GM18861 (cell line): ENCODE results near the gene GALR2.

Source experiments
- ATAC-seq: cut with Tn5 transposase; IDR thresholded peaks from one replicate; pipeline ENCODE4 v1.9.1; 2021; ENCODE audit not compliant: unreplicated experiment

Gene GALR2

DNA sequence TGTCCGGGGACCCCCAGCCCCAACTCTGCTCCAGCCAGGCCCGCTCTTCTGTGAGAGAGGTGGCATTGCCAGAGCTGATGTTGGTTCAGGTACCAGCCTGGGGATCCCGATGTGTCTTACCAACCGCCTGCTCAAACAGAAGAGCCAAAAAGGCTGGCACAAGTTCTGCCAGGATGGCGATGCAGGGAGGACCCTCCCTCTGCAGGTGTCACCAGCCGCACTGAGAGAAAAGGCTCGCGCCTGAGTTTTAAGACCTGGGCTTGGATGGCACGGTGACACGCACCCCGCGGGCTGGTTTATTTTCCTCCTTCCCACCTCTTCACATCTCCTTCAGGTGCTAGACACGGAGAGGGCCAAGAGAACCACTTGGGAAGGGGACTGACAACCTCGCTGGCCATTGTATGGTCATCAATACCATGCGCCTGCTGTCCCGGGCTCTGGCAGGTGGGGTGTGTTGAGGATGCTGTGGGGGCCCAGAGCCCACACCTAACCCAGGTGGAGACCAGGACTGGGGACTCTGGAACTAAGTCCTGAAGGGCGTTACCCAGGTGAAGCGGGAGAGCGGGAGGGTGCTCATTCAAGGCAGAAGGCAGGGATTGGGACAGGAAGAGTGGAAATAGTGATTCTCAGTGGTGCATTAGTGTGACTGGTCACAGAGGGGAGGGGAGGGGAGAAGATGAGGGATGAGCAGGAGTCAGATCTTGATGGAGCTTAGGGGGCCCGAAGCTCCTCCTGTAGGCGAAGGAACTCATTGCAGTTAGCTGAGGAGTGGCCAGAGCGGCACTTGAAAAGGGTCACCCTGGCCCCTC lies 50.2 kb downstream of the GALR2 start:
- ATAC-seq = no peak

DNA sequence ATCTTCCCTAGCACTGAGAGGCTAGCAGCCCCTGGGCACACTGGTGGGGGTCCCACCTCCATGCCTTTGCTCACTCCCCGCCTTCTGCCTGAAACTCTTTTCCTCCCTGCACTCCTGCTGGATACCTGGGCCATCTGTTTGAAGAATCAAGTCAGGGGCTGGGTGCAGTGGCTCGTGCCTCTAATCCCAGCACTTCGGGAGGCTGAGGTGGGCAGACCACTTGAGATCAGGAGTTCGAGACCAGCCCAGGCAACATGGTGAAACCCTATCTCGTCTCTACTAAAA lies 50.8 kb downstream of the GALR2 start:
- no peak for ATAC-seq

DNA sequence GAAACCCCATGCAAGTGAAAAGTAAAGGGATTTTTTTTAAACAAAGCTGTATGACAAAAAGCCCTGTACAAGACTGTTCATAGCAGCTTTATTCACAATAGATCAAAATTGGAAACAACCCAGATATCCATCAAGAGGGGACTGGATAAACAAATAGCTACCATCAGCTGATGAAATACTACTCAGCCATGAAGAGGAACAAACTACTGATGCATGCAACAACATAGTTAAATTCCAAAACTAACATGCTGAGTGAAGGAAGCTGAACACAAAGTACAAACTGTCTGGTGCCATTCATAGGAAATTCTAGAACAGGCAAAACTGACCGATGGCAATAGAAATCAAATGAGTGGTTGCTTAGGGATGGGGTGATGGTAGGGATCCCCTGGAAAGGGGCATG lies 51.3 kb downstream of the GALR2 start:
- ATAC-seq = no peak
